Kidney glomerular epithelial cell (primary cell): ENCODE results near the gene DNAJC17.

Source experiments
- DNase-seq: peaks from one replicate; lab custom pipeline; 2025; lab: John Stamatoyannopoulos, UW

DNAJC17 gene

GRCh38 chr15:40790718-40791117 is 16.6 kb downstream of the DNAJC17 start:
- DNase-seq = peak; percentile 60

GRCh38 chr15:40789999-40790398 is 17.3 kb downstream of the DNAJC17 start:
- DNase-seq = no peak

GRCh38 chr15:40789119-40789518 is 18.2 kb downstream of the DNAJC17 start:
- DNase-seq = no peak

- no peak for DNase-seq
Observed at GRCh38 chr15:40787991-40788390, 19.3 kb downstream of the DNAJC17 start.

- DNase-seq = peak; percentile 86
Observed at GRCh38 chr15:40787344-40787841, 19.9 kb downstream of the DNAJC17 start.

GRCh38 chr15:40785814-40786213 is 21.5 kb downstream of the DNAJC17 start:
- DNase-seq = no peak

- no peak for DNase-seq
Observed at GRCh38 chr15:40785164-40785563, 22.1 kb downstream of the DNAJC17 start.

GRCh38 chr15:40782609-40783227 is 24.6 kb downstream of the DNAJC17 start:
- peak; percentile 15 for DNase-seq

- DNase-seq = peak; percentile 45
Observed at GRCh38 chr15:40776537-40777141, 30.6 kb downstream of the DNAJC17 start.

GRCh38 chr15:40775740-40776536 is 31.3 kb downstream of the DNAJC17 start:
- no peak for DNase-seq

GRCh38 chr15:40775007-40775406 is 32.3 kb downstream of the DNAJC17 start:
- no peak for DNase-seq

- no peak for DNase-seq
Observed at GRCh38 chr15:40773902-40774301, 33.4 kb downstream of the DNAJC17 start.

- no peak for DNase-seq
Observed at GRCh38 chr15:40773496-40773895, 33.8 kb downstream of the DNAJC17 start.

GRCh38 chr15:40772014-40772413 is 35.3 kb downstream of the DNAJC17 start:
- DNase-seq = no peak

- no peak for DNase-seq
Observed at GRCh38 chr15:40771242-40771641, 36.0 kb downstream of the DNAJC17 start.

GRCh38 chr15:40770147-40770721 is 37.0 kb downstream of the DNAJC17 start:
- peak; percentile 48 for DNase-seq

- peak; percentile 94 for DNase-seq
Observed at GRCh38 chr15:40769274-40770146, 37.8 kb downstream of the DNAJC17 start, which contains the start of gene C15orf62. C15orf62 (plus strand) TSS chr15:40769980; CDS start chr15:40770496, 516 bp downstream.

GRCh38 chr15:40768521-40769273 is 38.6 kb downstream of the DNAJC17 start:
- no peak for DNase-seq

GRCh38 chr15:40767838-40768500 is 39.3 kb downstream of the DNAJC17 start:
- no peak for DNase-seq
